GM19099 (cell line): ENCODE measurements around the gene SDR39U1.

ENCODE experiments used
- POLR2A ChIP-seq: IDR thresholded peaks from 3 replicates; pipeline ENCODE4 v1.6.1; 2011; ENCODE audit warnings: low read depth; ENCODE audit not compliant: insufficient read length; ENCODE audit errors: extremely low read depth

Gene SDR39U1

DNA sequence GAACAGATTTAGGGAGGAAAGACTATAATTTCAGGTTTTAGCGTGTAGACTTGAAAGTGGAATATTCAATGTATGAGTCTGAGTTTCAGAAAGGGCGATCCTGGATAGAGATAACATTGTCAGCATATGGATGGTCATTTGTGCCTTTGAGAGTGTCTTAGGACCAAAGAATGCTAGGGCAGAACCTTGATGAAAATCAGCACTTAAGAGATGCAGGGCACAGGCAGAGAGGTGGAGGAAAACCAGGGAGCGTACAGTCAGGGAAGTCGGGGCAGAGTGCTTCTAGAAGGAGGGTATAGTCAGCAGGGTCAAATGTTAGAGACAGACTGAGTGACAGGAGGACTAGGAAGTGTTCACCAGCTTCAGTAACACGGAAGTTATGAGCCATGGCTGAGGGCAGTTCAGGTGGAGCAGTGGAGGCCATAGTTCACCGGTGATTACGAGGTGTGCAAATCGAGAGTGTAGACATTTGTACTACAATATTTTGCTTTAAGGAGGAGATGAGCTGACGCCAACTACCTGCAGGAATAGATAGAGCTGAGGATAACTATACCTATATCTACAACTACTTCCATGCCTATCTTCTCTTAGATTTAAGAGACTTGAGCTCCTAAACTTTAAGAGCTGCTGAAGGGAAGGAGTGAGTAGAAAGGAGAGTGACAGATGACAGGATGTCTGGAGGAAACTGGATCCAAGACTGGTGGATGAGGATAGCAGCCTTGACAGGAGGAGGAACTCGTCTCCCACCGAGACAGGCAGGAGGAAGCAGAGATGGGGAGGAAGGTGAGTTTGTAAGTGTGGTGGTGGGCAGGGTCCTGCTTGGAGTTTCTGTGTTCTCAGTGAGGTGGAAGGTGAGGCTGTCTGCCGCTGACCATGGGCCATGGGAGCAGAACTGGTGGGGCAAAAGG is 19.6 kb downstream of the SDR39U1 start:
- TF ChIP-seq POLR2A, result no peak

GRCh38 chr14:24422261-24422660 is 20.3 kb downstream of the SDR39U1 start:
- TF ChIP-seq POLR2A, result no peak

- no peak for TF ChIP-seq POLR2A
Observed at GRCh38 chr14:24418492-24418873, 24.1 kb downstream of the SDR39U1 start.

- TF ChIP-seq POLR2A, result no peak
Observed at GRCh38 chr14:24417832-24418491, 24.6 kb downstream of the SDR39U1 start.

GRCh38 chr14:24416932-24417619 is 25.5 kb downstream of the SDR39U1 start:
- TF ChIP-seq POLR2A, result no peak

DNA sequence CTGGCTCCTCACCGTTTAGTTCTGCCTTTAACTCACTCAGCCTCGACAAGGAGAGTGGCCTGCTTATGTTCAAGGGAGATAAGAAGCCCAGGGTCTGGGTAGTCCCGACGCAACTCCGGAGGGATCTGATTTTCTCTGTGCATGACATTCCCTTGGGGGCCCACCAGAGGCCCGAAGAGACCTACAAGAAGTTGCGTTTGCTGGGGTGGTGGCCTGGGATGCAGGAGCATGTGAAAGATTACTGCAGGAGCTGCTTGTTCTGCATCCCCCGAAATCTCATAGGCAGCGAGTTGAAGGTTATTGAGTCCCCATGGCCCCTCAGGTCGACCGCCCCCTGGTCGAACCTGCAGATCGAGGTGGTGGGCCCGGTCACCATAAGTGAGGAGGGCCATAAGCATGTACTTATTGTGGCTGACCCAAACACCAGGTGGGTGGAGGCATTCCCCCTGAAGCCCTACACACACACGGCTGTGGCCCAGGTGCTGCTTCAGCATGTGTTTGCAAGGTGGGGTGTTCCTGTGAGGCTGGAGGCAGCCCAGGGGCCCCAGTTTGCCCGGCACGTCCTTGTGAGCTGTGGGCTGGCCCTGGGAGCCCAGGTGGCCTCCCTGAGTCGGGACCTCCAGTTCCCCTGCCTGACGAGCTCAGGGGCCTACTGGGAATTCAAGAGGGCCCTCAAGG is 26.2 kb downstream of the SDR39U1 start:
- no peak for TF ChIP-seq POLR2A

DNA sequence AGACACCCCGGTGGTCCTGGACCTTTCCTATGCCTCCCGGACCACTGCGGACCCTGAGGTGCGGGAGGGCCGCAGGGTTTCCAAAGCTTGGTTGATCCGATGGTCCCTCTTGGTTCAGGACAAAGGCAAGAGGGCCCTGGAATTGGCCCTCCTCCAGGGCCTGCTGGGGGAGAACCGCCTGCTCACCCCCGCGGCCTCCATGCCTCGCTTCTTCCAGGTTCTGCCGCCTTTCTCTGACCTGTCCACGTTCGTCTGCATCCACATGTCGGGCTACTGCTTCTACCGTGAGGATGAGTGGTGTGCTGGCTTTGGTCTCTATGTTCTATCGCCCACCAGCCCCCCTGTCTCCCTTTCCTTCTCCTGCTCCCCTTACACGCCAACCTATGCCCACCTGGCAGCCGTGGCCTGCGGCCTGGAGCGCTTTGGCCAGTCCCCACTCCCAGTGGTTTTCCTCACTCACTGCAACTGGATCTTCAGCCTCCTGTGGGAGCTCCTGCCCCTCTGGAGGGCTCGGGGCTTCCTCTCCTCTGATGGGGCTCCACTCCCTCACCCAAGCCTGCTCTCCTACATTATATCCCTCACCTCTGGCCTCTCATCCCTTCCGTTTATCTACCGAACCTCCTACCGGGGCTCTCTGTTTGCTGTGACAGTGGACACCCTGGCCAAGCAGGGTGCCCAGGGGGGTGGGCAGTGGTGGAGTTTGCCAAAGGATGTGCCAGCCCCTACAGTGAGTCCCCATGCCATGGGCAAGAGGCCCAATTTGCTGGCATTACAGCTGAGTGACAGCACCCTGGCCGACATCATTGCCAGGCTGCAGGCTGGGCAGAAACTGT is 26.9 kb downstream of the SDR39U1 start:
- TF ChIP-seq POLR2A, result no peak

DNA sequence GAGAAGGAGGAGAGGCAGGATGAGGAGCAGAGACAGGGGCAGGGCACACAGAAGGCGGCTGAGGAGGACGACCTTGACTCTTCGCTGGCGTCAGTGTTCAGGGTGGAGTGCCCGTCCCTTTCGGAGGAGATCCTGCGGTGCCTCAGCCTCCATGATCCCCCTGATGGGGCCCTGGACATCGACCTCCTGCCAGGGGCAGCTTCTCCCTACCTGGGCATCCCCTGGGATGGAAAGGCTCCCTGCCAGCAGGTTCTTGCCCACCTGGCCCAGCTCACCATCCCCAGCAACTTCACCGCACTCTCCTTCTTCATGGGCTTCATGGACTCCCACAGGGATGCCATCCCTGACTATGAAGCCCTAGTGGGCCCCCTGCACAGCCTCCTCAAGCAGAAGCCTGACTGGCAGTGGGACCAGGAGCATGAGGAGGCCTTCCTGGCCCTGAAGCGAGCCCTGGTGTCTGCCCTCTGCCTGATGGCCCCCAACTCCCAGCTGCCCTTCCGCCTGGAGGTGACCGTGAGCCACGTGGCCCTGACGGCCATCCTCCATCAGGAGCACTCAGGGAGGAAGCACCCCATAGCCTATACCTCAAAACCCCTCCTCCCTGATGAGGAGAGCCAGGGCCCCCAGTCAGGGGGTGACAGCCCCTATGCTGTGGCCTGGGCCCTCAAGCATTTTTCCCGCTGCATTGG is 27.7 kb downstream of the SDR39U1 start:
- TF ChIP-seq POLR2A, result no peak

DNA sequence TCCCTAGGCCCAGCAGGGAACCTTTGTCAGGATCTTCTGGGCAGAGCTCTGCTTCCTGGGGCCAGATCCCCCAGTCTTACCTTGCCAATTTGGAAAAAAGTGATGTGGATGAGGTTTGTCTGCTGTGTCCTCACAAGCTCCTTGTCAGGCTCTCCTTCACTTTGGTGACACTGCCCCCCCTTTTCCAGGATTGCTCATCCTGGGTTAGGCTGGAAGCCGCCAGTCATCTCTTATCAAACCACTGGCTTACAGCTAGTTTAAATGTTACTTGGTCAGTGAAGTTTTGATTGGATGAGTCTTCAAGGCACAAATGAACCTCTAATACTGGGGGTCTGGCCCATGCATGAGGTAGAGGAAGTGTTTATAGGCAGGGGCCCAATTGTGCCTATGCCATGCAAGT is 28.5 kb downstream of the SDR39U1 start:
- TF ChIP-seq POLR2A, result no peak

GRCh38 chr14:24411443-24412389 is 30.9 kb downstream of the SDR39U1 start:
- TF ChIP-seq POLR2A, result no peak

GRCh38 chr14:24409956-24410355 is 32.6 kb downstream of the SDR39U1 start:
- no peak for TF ChIP-seq POLR2A

GRCh38 chr14:24409192-24409591 is 33.4 kb downstream of the SDR39U1 start:
- TF ChIP-seq POLR2A, result no peak

GRCh38 chr14:24408764-24409163 is 33.8 kb downstream of the SDR39U1 start:
- no peak for TF ChIP-seq POLR2A
